Karpas-422 (cell line): ENCODE results near the gene ZNF480. TPM values are rescaled to one million over a fixed set of nuclear protein-coding genes. Genes with fewer than 3 reads are reported as not detected.
"Not testable (repeated sequence)": the region's sequence is repeated elsewhere in the genome, so short reads cannot be mapped to it uniquely, and the experiment has no call there.

Experiments
- DNase-seq: peaks from one replicate; pipeline ENCODE4 v3.0.0-alpha.2; 2015
- H2AFZ ChIP-seq: fragments of 200-600 bp; sonication (generic); 2 replicates; pipeline ENCODE4 v1.6.1; 2014; ENCODE audit warnings: antibody characterized with exemption, low read length, mixed read lengths
- H3K27ac ChIP-seq: fragments of 200-600 bp; sonication (generic); 2 replicates; pipeline ENCODE4 v1.5.1; 2014; ENCODE audit warnings: mild to moderate bottlenecking, low read length, moderate library complexity
- H3K27me3 ChIP-seq: fragments of 200-600 bp; sonication (generic); 2 replicates; pipeline ENCODE4 v1.6.1; 2014; ENCODE audit warnings: low read length, mixed read lengths
- H3K36me3 ChIP-seq: fragments of 200-600 bp; sonication (generic); 2 replicates; pipeline ENCODE4 v1.6.1; 2014; ENCODE audit warnings: low read length, mixed read lengths; ENCODE audit not compliant: insufficient read depth
- H3K4me1 ChIP-seq: fragments of 200-600 bp; sonication (generic); 2 replicates; pipeline ENCODE4 v1.6.1; 2014; ENCODE audit warnings: mild to moderate bottlenecking, low read length, mixed read lengths
- H3K4me2 ChIP-seq: fragments of 200-600 bp; sonication (generic); 2 replicates; pipeline ENCODE4 v1.6.1; 2014; ENCODE audit warnings: low read length, low read depth, mild to moderate bottlenecking; ENCODE audit not compliant: poor library complexity, severe bottlenecking
- H3K4me3 ChIP-seq: fragments of 200-600 bp; sonication (generic); 2 replicates; pipeline ENCODE4 v1.5.1; 2014; ENCODE audit warnings: mild to moderate bottlenecking, antibody characterized with exemption, low read length, mixed read lengths
- H3K79me2 ChIP-seq: fragments of 200-600 bp; sonication (generic); 2 replicates; pipeline ENCODE4 v1.6.1; 2014; ENCODE audit warnings: mild to moderate bottlenecking, low read length, mixed read lengths
- H3K9ac ChIP-seq: fragments of 200-600 bp; sonication (generic); 2 replicates; pipeline ENCODE4 v1.6.0; 2014; ENCODE audit warnings: low read length
- H3K9me2 ChIP-seq: fragments of 200-600 bp; sonication (generic), shearing (Covaris generic); replicated peaks from 2 replicates; pipeline ENCODE4 v1.6.0; 2014; ENCODE audit warnings: mild to moderate bottlenecking, low read length, moderate library complexity; ENCODE audit not compliant: insufficient read depth
- H3K9me3 ChIP-seq: fragments of 300-700, 200-600 bp; sonication (generic); 2 replicates; pipeline ENCODE4 v1.6.1; 2014; ENCODE audit warnings: low read length, mixed read lengths
- H4K20me1 ChIP-seq: fragments of 200-600 bp; sonication (generic); 2 replicates; pipeline ENCODE4 v1.6.1; 2014; ENCODE audit warnings: mild to moderate bottlenecking, antibody characterized with exemption, low read length, low read depth; ENCODE audit not compliant: insufficient read depth
- total RNA-seq: library from RNA; depleted of rRNA; stranded (reverse); fragments of >200 nt; shearing (Covaris generic); gene quantifications from 2 replicates; pipeline ENCODE4 v1.2.3, GENCODE V29; 2014; ENCODE audit warnings: low replicate concordance

Gene ZNF480
- total RNA-seq, 1 experiment from 2014 or later = 33.9 TPM

GRCh38 chr19:52274191-52274590, 22.8 kb upstream of the ZNF480 start:
- peaks cover 45% of the 10 kb centered on the region for H3K9me3 ChIP-seq
- H3K9me2 ChIP-seq = no peaks in the 10 kb centered on the region
- no peaks in the 10 kb centered on the region for H3K27me3 ChIP-seq
- H4K20me1 ChIP-seq = no peaks in the 10 kb centered on the region
- H3K4me2 ChIP-seq = no peak overlapping the region
- H3K9ac ChIP-seq = no peak overlapping the region
- H3K4me1 ChIP-seq = peaks cover 8% of the 10 kb centered on the region
- H3K27ac ChIP-seq = no peak overlapping the region
- H3K79me2 ChIP-seq = peaks cover 98% of the 10 kb centered on the region
- H3K36me3 ChIP-seq = peaks cover 80% of the 10 kb centered on the region
- H2AFZ ChIP-seq = no peak overlapping the region
- DNase-seq = no peak
- H3K4me3 ChIP-seq = no peak overlapping the region

GRCh38 chr19:52275988-52276387, 21.0 kb upstream of the ZNF480 start:
- H3K36me3 ChIP-seq = peaks cover 84% of the 10 kb centered on the region

GRCh38 chr19:52277471-52277870, 19.5 kb upstream of the ZNF480 start:
- DNase-seq = no peak
- Histone ChIP-seq H3K4me2 (no peak overlapping the region), H3K9me3 (peaks cover 34% of the 10 kb centered on the region), H3K79me2 (peaks cover 100% of the 10 kb centered on the region), H3K27ac (no peak overlapping the region), H3K9me2 (no peaks in the 10 kb centered on the region), H3K4me1 (no peaks in the 10 kb centered on the region), H3K36me3 (peaks cover 83% of the 10 kb centered on the region), H3K27me3 (no peaks in the 10 kb centered on the region), H3K9ac (no peak overlapping the region), H3K4me3 (no peak overlapping the region), H4K20me1 (0 out of 2 replicates have a peak, but pooled peaks cover 3% of the 10 kb centered on the region), H2AFZ (no peak overlapping the region)

More at GRCh38 chr19:52275988-52276387, 21.0 kb upstream of the ZNF480 start:
- Histone ChIP-seq H3K9ac (no peak overlapping the region), H3K4me1 (no peaks in the 10 kb centered on the region), H3K9me3 (peaks cover 46% of the 10 kb centered on the region), H3K79me2 (peaks cover 100% of the 10 kb centered on the region), H3K4me3 (no peak overlapping the region), H3K4me2 (no peak overlapping the region), H3K9me2 (no peaks in the 10 kb centered on the region), H3K27ac (no peak overlapping the region), H3K27me3 (no peaks in the 10 kb centered on the region), H4K20me1 (no peaks in the 10 kb centered on the region), H2AFZ (no peak overlapping the region)
- DNase-seq = no peak

DNA sequence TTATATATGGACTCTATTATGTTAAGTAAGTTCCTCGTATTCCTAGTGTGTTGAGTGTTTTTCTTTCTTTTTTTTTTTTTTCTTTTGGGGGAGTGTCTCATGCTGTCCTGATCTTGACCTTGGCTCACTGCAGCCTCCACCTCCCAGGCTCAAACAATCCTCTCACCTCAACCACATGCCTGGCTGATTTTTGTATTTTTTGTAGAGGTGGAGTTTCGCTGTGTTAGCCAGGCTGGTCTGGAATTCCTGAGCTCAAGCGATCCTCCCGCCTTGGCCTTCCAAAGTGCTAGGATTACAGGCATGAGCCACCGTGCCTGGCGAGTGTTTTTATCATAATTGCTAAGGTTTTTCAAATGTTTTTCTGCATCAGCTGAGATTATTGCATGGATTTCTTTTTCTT, 10.7 kb upstream of the ZNF480 start:
- H3K4me2 ChIP-seq = no peak overlapping the region
- H3K4me1 ChIP-seq = no peaks in the 10 kb centered on the region
- H3K27me3 ChIP-seq = no peaks in the 10 kb centered on the region
- DNase-seq = no peak
- no peak overlapping the region for H3K4me3 ChIP-seq
- H3K9me2 ChIP-seq = no peaks in the 10 kb centered on the region
- peaks cover 88% of the 10 kb centered on the region for H3K36me3 ChIP-seq
- H4K20me1 ChIP-seq = 0 out of 2 replicates have a peak, but pooled peaks cover 3% of the 10 kb centered on the region
- H3K9me3 ChIP-seq = no peaks in the 10 kb centered on the region
- H3K79me2 ChIP-seq = peaks cover 50% of the 10 kb centered on the region
- H2AFZ ChIP-seq = no peak overlapping the region
- no peak overlapping the region for H3K9ac ChIP-seq
- no peak overlapping the region for H3K27ac ChIP-seq

DNA sequence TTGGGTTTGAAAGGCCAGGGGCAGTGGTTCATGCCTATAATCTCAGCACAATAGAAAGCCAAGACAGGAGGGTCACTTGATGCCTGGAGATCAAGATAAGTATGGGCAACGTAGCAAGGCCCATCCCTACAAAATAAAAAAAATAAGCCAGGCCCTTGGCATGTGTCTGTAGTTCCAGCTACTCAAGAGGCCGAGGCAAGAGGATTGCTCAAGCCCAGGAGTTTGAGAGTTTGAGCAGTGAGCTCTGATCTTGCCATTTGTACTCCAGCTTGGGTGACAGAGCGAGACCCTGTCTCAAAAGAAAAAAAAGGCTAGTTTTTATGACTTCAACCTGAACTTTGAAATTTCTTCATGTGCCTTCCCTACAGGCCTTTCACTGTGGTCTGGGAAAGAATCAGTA, 5.2 kb upstream of the ZNF480 start:
- Histone ChIP-seq H3K9me2 (no peaks in the 10 kb centered on the region), H2AFZ (no peak overlapping the region), H3K79me2 (no peaks in the 10 kb centered on the region), H3K4me1 (peaks cover 6% of the 10 kb centered on the region), H3K36me3 (peaks cover 43% of the 10 kb centered on the region), H3K4me2 (no peak overlapping the region), H3K27ac (no peak overlapping the region), H3K4me3 (no peak overlapping the region), H4K20me1 (no peaks in the 10 kb centered on the region), H3K9me3 (no peaks in the 10 kb centered on the region), H3K27me3 (no peaks in the 10 kb centered on the region), H3K9ac (no peak overlapping the region)
- DNase-seq = no peak

DNA sequence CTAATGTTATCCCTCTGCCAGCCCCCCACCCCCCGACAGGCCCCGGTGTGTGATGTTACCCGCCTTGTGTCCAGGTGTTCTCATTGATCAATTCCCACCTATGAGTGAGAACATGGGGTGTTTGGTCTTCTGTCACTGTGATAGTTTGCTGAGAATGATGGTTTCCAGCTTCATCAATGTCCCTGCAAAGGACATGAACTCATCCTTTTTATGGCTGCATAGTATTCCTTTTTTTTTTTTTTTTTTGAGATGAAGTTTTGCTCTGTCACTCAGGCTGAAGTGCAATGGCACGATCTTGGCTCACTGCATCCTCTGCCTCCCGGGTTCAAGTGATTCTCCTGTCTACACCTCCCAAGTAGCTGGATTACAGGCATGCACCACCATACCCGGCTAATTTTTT, 4.0 kb upstream of the ZNF480 start:
- H3K9me2 ChIP-seq, DNase-seq, H4K20me1 ChIP-seq, H3K9me3 ChIP-seq, H3K79me2 ChIP-seq, H3K4me3 ChIP-seq, H3K4me2 ChIP-seq, H3K9ac ChIP-seq, H3K27me3 ChIP-seq, H2AFZ ChIP-seq, H3K27ac ChIP-seq: not testable (repeated sequence)
- Histone ChIP-seq H3K4me1 (peaks cover 11% of the 10 kb centered on the region), H3K36me3 (peaks cover 39% of the 10 kb centered on the region)

DNA sequence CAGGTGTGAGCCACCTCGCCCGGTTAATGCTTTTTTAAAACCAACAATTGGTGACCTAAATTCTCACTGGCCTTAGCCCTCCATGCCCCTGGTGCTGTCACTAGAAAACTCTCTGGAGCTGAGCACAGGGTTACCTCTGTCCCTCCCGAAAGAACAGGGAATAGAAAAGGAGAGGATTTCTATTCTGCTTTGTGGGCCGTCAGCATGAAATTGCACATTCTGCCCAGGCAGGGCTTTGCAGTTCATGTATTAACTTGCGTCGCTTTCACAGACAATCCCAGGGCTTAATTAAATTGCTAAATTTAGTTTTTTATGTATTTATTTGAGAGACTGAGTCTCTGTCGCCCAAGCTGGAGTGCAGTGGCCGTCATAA, 583 bp upstream of the ZNF480 start:
- H3K9ac ChIP-seq = peak overlapping the region; percentile 71
- peak overlapping the region; percentile 84 for H3K4me3 ChIP-seq

DNA sequence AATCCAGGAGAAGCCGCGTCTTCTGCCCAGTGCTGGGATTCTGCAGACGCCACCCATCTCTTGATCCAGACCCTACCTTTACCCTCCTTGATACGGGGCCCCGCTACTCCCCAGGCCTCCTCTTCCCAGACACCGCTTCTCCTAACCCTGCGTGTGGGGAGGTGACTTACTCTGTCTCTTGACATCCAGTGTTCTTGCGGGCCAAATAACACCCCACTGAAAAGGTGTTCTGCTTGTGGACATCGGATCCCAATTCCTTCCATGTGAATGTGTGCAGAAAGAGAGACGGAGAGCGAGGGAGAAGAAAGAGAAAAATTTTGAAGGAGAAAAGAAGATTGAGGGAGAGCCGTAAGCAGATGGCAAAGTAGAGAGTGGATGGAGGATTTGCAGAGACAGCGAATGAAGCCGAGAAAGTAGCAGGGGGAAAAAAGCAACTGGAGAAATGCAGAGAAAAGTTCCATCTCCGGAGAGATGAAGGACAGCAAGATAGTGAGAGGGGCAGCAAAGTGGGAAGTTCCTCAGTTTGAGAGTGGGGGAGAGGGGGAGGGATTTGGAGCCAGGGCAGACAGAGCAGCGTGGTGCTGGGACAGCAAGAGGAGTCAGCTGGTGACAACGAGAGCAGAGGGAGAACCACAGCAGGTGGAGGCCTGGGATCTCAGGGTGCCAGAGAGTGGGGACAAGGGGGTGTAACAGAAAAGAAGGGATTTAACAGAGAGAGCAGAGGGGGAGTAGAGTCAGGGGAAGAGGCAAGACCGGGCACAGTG, 814 bp downstream of the ZNF480 start:
- H3K9ac ChIP-seq = peak overlapping the region; percentile 89
- H3K4me1 ChIP-seq = peaks cover 13% of the 10 kb centered on the region
- no peaks in the 10 kb centered on the region for H3K9me2 ChIP-seq
- no peaks in the 10 kb centered on the region for H4K20me1 ChIP-seq
- peaks cover 56% of the 10 kb centered on the region for H3K79me2 ChIP-seq
- peaks cover 38% of the 10 kb centered on the region for H3K9me3 ChIP-seq
- no peak overlapping the region for H2AFZ ChIP-seq
- peak overlapping the region; percentile 72 for H3K4me3 ChIP-seq
- peaks cover 52% of the 10 kb centered on the region for H3K36me3 ChIP-seq
- no peak for DNase-seq
- no peaks in the 10 kb centered on the region for H3K27me3 ChIP-seq
- H3K4me2 ChIP-seq = peak overlapping the region; percentile 83
- peak overlapping the region; percentile 63; the same call in 1 of the 2 replicates for H3K27ac ChIP-seq

More for the DNA sequence above, 583 bp upstream of the ZNF480 start:
- Histone ChIP-seq H3K4me2 (peak overlapping the region; percentile 100), H3K9me3 (peaks cover 26% of the 10 kb centered on the region), H4K20me1 (no peaks in the 10 kb centered on the region), H3K4me1 (peaks cover 13% of the 10 kb centered on the region), H3K36me3 (peaks cover 46% of the 10 kb centered on the region), H2AFZ (peak overlapping the region; percentile 90; the same call in 1 of the 2 replicates), H3K27me3 (no peaks in the 10 kb centered on the region), H3K9me2 (no peaks in the 10 kb centered on the region), H3K79me2 (peaks cover 42% of the 10 kb centered on the region), H3K27ac (no peak overlapping the region)
- DNase-seq = no peak
